ENCODE data around the gene CDH4. TPM values are rescaled to one million over a fixed set of nuclear protein-coding genes. Genes with fewer than 3 reads are reported as not detected.

The CDH4 gene
- total RNA-seq, 2 experiments from 2014 or later: 0.10 to 0.21 TPM

DNA sequence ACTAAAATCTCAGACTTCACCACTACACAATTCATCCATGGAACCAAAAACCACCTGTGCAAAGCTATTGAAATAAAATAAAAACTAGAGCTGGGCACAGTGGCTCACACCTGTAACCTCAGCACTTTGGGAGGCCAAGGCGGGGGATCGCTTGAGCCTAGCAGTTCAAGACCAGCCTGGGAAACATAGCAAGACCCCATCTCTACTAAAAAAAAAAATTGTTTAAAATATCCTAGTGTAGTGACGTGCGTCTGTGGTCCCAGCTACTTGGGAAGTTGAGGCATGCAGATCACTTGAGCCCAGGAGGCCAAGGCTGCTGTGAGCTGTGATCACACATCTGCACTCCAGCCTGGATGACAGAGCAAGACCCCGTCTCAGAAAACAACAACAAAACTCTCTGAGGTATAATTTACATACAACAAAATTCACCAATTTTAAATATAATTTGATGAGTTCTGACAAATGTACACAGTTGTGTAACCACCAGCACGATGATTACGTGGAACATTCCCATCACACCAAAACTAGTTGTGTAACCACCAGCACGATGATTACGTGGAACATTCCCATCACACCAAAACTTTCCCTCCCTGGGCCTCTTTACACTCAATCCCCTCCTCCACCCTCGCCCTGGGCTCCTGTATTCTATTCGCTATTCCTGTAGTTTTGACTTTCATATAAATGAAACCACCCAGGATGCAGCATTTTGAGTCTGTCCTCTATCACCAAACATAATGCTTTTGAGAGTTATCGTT, 706.1 kb downstream of the CDH4 start:
- Mint-ChIP-seq H3K27me3 (peaks cover 21% of the 10 kb centered on the region), H3K27ac (no peak overlapping the region), H3K9me3 (no peaks in the 10 kb centered on the region), H3K4me1 (ENCODE audit: low read depth) (no peaks in the 10 kb centered on the region), H3K4me3 (no peak overlapping the region), H3K36me3 (no peaks in the 10 kb centered on the region)
- ChIA-PET CTCF (no interaction called here), POLR2A (no interaction called here)
- intact Hi-C loops (cut with micrococcal nuclease): no loop called here
- DNase-seq: peak; percentile 10

DNA sequence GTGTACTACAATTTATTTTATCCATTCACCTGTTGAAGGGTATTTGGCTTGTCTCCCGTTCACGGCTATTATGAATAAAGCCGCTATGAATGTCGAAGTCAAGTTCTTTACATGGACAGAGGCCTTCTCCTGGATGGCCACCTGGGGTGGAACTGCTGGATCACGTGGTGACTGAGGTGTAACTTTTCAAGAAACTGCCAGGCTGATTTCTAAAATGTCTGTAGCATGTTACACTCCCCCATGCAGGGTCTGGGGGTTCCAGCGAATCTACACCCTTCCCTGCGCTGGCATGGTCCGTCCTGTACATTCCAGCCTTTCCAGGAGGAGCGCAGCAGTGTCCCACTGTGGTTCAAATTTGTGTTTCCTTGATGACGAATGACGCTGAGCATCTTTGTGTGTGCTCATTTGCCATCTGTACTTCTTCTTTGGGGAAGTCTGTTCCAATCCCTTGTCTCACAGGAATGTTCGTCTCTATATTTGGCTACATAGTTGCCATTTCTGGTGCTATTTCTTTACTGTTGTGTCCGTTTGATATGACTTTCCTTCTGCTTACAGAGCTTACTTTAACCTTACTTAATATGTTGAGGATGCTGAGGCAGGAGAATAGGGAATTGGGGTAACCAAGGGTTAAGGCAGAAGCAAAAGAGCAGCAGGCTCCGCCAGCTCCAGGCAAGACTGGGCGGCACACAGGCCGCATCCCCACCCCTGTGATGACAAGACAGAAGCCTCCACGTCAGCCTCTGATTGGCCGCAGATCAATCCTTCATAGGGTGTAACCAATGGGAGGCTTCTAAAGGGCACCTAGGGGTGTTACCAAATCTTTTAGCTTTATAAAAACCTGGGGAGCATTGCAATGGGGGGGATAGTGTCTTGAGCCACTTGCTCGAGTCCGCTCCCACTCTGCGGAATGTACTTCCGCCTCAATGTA, 707.0 kb downstream of the CDH4 start:
- ChIA-PET CTCF (no interaction called here), POLR2A (no interaction called here)
- DNase-seq: peak; percentile 1
- no peak overlapping the region for H3K27ac Mint-ChIP-seq
- H3K36me3 Mint-ChIP-seq: no peaks in the 10 kb centered on the region
- no peaks in the 10 kb centered on the region for H3K9me3 Mint-ChIP-seq
- no peaks in the 10 kb centered on the region for H3K4me1 Mint-ChIP-seq (ENCODE audit: low read depth)
- peaks cover 22% of the 10 kb centered on the region for H3K27me3 Mint-ChIP-seq
- no peak overlapping the region for H3K4me3 Mint-ChIP-seq
- intact Hi-C loops (cut with micrococcal nuclease): no loop called here

DNA sequence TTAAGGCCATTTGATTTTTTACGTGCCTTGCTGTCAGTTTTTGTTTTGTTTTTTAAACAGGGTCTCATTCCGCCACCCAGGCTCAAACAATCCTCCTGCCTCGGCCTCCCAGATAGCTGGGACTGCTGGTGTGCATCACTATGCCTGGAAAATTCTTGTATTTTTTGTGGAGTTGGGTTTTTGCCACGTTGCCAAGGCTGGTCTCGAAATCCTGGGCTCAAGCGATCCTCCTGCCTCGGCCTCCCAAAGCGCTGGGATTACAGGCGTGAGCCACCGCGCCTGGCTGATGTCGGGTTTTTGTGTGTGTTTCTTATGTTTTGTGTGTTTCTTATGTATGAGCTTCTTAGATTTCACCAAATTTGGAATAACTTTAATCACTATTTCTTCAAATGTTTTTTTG, 708.8 kb downstream of the CDH4 start:
- POLR2A ChIA-PET: no interaction called here
- Mint-ChIP-seq H3K9me3 (no peaks in the 10 kb centered on the region), H3K27me3 (peaks cover 18% of the 10 kb centered on the region), H3K36me3 (no peaks in the 10 kb centered on the region), H3K4me1 (ENCODE audit: low read depth) (no peaks in the 10 kb centered on the region), H3K27ac (no peak overlapping the region), H3K4me3 (no peak overlapping the region)
- no peak for DNase-seq
- CTCF ChIA-PET: no interaction called here
- intact Hi-C loops (cut with micrococcal nuclease): no loop called here

DNA sequence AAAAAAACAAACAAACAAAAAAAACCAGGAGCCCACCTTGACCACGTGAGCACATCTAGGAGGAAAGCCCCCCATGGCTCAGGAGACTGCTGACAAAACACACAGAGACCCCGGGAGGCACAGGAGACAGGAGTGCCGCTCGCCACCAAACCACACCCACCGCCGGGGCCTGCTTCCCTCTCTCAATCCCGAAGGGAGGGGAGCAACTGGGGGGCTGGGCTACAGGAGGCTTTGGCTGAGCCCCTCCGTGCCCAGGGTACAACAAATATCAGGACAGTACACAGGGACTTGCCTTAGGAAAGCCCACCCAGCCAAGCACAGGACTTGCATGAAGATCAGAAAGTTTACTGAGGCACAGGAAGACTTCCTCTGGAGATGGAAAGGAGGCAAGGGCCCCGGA, 711.1 kb downstream of the CDH4 start:
- peak; percentile 5 for DNase-seq
- H3K36me3 Mint-ChIP-seq: no peaks in the 10 kb centered on the region
- no peaks in the 10 kb centered on the region for H3K9me3 Mint-ChIP-seq
- H3K27me3 Mint-ChIP-seq: peaks cover 24% of the 10 kb centered on the region
- no peak overlapping the region for H3K4me3 Mint-ChIP-seq
- no peak overlapping the region for H3K27ac Mint-ChIP-seq
- intact Hi-C loops (cut with micrococcal nuclease): no loop called here
- POLR2A ChIA-PET: no interaction called here
- H3K4me1 Mint-ChIP-seq (ENCODE audit: low read depth): no peaks in the 10 kb centered on the region
- CTCF ChIA-PET: no interaction called here

DNA sequence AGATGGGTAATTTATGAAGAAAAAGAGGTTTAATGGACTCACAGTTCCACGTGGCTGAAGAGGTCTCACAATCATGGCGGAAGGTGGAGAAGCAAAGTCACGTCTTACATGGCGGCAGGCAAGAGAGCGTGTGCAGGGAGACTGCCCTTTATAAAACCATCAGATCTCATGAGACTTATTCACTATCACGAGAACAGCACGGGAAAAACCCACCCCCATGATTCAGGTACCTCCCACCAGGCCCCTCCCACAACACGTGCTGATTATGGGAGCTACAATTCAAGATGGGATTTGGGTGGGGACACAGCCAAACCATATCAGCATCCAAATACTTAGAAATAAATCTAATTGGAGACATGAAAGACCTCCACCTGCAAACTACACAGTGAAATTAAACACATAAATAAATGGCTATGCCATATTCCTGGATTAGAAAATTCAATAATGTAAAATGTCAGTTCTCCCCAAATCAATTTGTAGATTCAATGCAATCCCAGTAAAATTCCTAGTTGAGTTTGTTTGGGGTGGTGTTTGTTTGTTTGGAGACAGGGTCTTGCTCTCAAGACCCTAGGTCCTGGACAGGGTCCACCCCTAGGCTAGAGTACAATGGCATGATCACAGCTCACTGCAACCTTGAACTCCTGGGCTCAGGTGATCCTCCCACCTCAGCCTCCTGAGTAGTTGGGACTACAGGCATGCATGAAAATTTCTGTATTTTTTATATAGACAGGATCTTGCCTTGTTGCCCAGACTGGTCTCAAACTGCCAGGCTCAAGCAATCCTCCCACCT, 712.0 kb downstream of the CDH4 start:
- intact Hi-C loops (cut with micrococcal nuclease): no loop called here
- no peak for DNase-seq
- no peak overlapping the region for H3K4me3 Mint-ChIP-seq
- no peaks in the 10 kb centered on the region for H3K4me1 Mint-ChIP-seq (ENCODE audit: low read depth)
- peaks cover 24% of the 10 kb centered on the region for H3K27me3 Mint-ChIP-seq
- CTCF ChIA-PET: no interaction called here
- POLR2A ChIA-PET: no interaction called here
- H3K36me3 Mint-ChIP-seq: no peaks in the 10 kb centered on the region
- no peaks in the 10 kb centered on the region for H3K9me3 Mint-ChIP-seq
- no peak overlapping the region for H3K27ac Mint-ChIP-seq

DNA sequence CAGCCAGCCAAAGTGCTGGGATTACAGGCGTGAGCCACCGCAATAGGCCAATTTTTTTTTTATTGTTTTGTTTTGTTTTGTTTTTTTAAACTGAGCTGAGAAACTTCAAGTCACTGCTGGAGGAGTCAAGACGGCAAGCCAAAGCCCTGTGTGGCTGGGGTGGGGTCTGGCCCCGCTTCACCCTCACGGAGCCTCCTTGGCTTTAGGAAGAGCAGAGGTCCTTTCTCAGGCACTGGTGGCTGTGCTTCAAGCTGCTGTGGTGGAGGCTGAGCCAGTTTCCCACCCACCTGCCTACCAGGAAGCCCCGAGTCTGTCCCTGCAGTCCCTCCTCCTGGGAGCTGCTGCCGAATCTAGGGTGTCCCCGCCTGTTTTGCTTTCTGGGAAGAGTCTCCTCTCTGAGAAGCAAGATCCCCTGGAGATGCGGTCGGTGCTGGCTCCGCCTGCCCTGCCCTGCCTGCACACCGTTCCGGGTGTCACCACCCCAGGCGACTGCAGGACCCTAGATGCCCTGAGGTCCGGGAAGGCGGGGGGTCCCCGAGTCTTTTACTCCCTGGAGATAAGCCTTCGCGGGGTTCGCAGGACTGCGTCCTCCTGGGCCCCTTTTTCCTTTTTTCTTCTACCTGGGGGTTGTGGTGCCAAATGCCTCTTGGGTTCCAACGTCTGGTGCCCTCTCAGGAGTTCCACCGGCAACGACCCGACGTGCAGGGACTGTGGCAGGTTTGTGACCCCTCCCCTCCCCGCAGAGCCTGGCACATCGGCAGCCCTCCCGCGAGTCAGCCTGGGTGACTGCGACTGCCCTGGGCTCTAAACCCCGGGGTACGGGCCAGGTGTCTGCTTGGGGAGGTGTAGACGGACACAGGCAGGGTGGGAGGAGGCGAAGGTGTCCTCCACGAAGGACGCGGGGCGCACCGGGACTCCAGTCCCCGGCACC, 712.9 kb downstream of the CDH4 start:
- intact Hi-C loops (cut with micrococcal nuclease): no loop called here

DNA sequence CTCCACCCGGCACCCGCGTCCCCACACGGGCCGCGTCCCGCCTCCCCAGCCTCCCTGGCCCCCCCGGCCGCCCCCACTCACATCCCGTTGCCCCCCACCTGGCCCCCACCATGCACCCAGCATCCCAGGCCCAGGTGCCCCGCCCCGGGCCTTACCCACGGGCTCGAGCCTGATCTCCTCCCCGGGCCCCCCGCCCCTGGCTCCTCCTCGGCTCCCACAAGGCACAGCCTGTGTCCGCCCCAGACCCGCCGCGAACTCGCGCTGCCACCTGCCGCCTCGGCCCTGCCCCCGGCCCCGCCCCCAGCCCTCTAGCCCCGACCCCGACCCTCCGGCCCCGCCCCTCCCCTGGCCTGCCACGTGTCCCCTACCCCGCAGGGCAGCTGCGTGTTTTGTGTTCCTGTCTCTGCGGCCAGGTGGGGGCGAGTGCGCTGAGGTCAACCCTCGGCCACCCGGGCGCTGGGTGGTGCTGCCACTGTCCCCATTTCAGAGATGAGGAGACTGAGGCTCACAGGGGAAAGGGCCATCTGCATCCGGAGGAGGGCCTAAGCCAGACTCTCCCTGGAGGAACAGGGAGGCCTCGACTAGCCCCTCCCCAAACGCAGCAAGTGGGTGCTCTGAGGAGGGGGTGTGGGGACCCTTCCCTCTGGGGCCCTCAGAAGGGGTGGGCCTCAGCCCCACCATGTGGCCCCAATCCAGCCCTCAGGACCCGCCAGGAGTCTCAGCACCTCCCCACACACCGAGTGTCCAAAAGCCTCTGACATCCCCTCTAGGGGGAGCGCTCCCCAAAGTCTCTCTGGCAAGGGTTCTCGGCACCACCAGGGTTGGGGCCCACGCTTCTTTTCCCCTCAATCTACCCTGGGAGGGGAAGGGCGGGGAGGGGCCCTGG, 713.8 kb downstream of the CDH4 start:
- no peaks in the 10 kb centered on the region for H3K4me1 Mint-ChIP-seq (ENCODE audit: low read depth)
- intact Hi-C loops (cut with micrococcal nuclease): no loop called here
- ChIA-PET CTCF (no interaction called here), POLR2A (no interaction called here)
- DNase-seq: no peak
- H3K27ac Mint-ChIP-seq: no peak overlapping the region
- H3K27me3 Mint-ChIP-seq: peaks cover 24% of the 10 kb centered on the region
- H3K4me3 Mint-ChIP-seq: no peak overlapping the region
- no peaks in the 10 kb centered on the region for H3K36me3 Mint-ChIP-seq
- H3K9me3 Mint-ChIP-seq: no peaks in the 10 kb centered on the region

More for the DNA sequence above, 712.9 kb downstream of the CDH4 start:
- Mint-ChIP-seq H3K4me3 (no peak overlapping the region), H3K4me1 (ENCODE audit: low read depth) (no peaks in the 10 kb centered on the region), H3K9me3 (no peaks in the 10 kb centered on the region), H3K36me3 (no peaks in the 10 kb centered on the region), H3K27ac (no peak overlapping the region), H3K27me3 (peaks cover 24% of the 10 kb centered on the region)
- ChIA-PET CTCF (no interaction called here), POLR2A (no interaction called here)
- no peak for DNase-seq

DNA sequence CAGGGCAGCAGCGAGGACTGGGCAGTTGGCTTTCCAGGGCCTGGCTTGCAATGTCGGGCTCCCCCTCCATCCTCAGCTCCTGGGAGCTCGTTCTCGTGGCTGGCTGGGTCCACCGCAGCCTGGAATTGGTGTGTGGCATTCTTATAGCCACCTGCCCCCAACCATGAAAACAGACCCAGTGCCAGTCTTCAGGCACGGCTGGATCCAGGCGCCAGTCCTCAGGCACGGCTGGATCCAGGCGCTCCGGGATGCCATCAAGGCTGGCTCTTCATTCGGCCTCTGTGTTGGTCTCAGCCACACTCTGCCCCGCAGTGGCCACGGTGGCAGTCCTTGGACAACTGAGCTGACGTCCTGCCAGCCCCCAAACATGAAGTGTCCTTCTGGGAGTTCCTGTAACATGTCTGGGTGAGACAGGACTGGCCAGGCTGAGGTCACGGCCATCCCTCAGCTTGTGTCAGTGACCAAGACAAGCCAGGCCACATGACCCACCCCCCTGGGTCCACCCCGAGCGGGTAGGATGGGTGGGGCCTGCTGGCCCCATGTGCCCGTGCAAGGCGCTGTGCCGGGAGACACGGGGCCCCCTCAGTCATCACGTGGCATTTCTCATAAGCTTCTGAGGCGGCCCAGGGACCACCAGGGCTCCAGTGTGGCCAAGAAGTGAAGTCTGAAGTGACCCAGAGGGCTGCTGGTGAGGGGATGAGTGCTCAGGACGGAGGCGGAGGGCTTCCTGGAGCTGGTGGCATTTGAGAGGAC, 714.6 kb downstream of the CDH4 start:
- H3K36me3 Mint-ChIP-seq: no peaks in the 10 kb centered on the region
- CTCF ChIA-PET: no interaction called here
- POLR2A ChIA-PET: no interaction called here
- H3K27me3 Mint-ChIP-seq: peaks cover 24% of the 10 kb centered on the region
- no peak overlapping the region for H3K4me3 Mint-ChIP-seq
- H3K27ac Mint-ChIP-seq: no peak overlapping the region
- intact Hi-C loops (cut with micrococcal nuclease): no loop called here
- no peaks in the 10 kb centered on the region for H3K4me1 Mint-ChIP-seq (ENCODE audit: low read depth)
- no peaks in the 10 kb centered on the region for H3K9me3 Mint-ChIP-seq
- no peak for DNase-seq

DNA sequence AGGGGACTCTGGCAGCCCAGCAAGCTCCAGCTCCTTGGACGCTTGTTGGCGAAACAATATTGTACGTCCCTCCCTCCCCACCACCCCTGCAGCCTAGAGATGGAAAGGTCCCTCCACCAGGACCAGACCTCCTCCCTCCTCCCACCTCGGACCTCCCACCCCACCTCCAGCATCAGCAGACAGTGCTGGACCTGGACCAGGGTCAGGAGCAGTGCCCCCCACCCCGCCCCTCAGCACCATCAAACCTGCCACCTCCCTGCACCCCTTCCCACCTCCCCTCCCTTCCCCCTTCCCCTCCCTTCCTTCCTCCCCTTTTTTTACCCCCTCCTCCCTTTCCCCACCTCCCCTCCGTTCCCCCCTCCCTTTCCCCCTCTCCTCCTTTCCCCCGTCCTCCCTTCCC, 715.2 kb downstream of the CDH4 start:
- ChIA-PET POLR2A (no interaction called here), CTCF (no interaction called here)
- Mint-ChIP-seq H3K27ac (no peak overlapping the region), H3K4me3 (no peak overlapping the region), H3K4me1 (ENCODE audit: low read depth) (no peaks in the 10 kb centered on the region), H3K36me3 (peaks cover 3% of the 10 kb centered on the region), H3K9me3 (no peaks in the 10 kb centered on the region), H3K27me3 (peaks cover 21% of the 10 kb centered on the region)
- intact Hi-C loops (cut with micrococcal nuclease): no loop called here
- no peak for DNase-seq

DNA sequence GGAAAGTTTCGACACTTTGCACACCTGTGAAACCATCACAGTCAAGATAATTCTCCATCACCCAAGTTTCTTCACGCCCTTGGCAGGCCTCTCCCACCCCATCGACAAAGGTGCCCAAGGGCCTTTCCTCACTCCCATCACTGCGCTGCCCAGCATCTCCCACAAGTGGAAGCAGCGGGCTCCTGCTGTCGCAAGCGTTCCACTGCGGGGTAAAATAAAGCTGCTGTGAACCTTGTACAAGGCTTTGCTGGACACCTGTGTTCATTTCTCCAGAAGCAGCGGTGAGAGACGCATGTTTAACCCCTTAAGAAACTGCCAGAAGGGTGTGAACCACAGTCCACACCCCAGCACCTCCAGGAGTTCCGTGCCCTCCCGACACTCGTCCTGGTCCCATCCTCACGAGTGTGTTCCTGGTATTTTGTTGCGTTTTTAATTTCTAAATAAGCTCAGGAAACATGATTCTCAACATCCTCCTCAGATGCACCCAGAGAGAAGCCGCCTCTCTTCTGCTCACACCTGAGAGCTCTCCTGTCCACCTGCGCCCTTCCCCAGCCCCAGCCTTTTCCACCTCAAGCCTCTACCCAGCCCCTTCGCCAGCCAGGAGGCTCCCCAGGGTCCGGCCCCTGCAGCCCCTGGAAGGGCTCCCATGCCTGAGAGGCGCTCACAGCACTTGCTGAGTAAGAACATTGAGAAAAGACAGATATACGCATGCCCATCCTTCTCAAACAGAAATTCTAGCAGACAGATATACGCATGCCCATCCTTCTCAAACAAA, 716.2 kb downstream of the CDH4 start:
- Mint-ChIP-seq H3K36me3 (peaks cover 11% of the 10 kb centered on the region), H3K27ac (no peak overlapping the region), H3K9me3 (no peaks in the 10 kb centered on the region), H3K27me3 (peaks cover 21% of the 10 kb centered on the region), H3K4me1 (ENCODE audit: low read depth) (no peaks in the 10 kb centered on the region), H3K4me3 (no peak overlapping the region)
- ChIA-PET CTCF (no interaction called here), POLR2A (no interaction called here)
- intact Hi-C loops (cut with micrococcal nuclease): no loop called here
- no peak for DNase-seq
